ENCODE data around the gene KPTN. TPM values are rescaled to one million over a fixed set of nuclear protein-coding genes. Genes with fewer than 3 reads are reported as not detected.

KPTN gene
- total and polyA plus RNA-seq, 7 donors: 3.8 to 21.5 (median 8.2) TPM

GRCh38 chr19:47481460-47482052 lies 2.5 kb downstream of the KPTN start:
- Histone ChIP-seq H3K4me1 (peaks cover 7% of the 10 kb centered on the region), H3K27ac (no peak overlapping the region), H3K9me3 (no peaks in the 10 kb centered on the region), H3K4me3 (no peak overlapping the region), H3K27me3 (ENCODE audit: insufficient read depth in 3 of 3, low read length in 2 of 3) (no peaks in the 10 kb centered on the region), H3K36me3 (ENCODE audit: insufficient read depth in 1 of 2, low read depth in 1 of 2) (peaks cover 0 to 8% of the 10 kb centered on the region in 2 donors)
- WGBS, 3 donors: 93 to 96% (median 95%) methylated on average over 4 of the region's 4 CpGs
- ATAC-seq (no peak), DNase-seq (no peak)
- intact Hi-C loops (cut with DNase I): loop anchor here in 1 of 2 donors (5.0 kb wide), 1 partner anchor 44 kb away; no protein-coding TSS in a partner anchor
- TF ChIP-seq CTCF (IDR thresholded peaks at IDR 0.05): no peak

DNA sequence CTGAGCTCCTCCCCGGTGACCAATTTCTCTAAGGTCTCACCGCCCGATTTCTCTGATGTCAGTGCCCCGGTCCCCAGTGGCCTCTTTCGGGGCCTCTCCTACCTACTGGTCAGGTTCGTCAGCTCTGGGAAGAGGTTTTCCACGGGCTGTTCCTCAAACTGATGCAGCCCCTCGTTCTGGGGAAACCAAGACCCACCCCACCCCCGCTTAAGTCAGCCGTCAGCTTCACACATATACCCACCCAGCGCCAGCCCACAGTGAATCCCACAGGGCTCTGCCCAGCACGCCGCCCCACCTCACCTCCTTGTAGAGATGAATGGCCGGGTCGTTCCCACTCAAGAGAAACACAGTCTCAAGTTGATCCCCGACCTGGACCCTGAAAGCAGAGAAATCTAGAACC lies 3.4 kb downstream of the KPTN start:
- Histone ChIP-seq H3K4me1 (peaks cover 7% of the 10 kb centered on the region), H3K4me3 (no peak overlapping the region), H3K9me3 (no peaks in the 10 kb centered on the region), H3K36me3 (ENCODE audit: insufficient read depth in 1 of 2, low read depth in 1 of 2) (peaks cover 0 to 5% of the 10 kb centered on the region in 2 donors), H3K27me3 (ENCODE audit: insufficient read depth in 3 of 3, low read length in 2 of 3) (no peaks in the 10 kb centered on the region), H3K27ac (no peak overlapping the region)
- intact Hi-C loops (cut with DNase I): loop anchor here in 1 of 2 donors (5.0 kb wide), 1 partner anchor 43 kb away; no protein-coding TSS in a partner anchor
- 78 to 82% (median 81%) methylated on average over 16 of the region's 16 CpGs for WGBS, 3 donors
- ATAC-seq (no peak), DNase-seq (peak in 1 of 2 donors; percentile 32)
- TF ChIP-seq CTCF (IDR thresholded peaks at IDR 0.05): no peak

GRCh38 chr19:47479701-47480503 lies 4.1 kb downstream of the KPTN start:
- ATAC-seq (no peak), DNase-seq (peak in 1 of 2 donors; percentile 57)
- 15 to 17% (median 16%) methylated on average over 28 to 39 of the region's 39 CpGs for WGBS, 3 donors
- no peaks in the 10 kb centered on the region for H3K27me3 ChIP-seq (ENCODE audit: insufficient read depth in 3 of 3, low read length in 2 of 3)
- no peaks in the 10 kb centered on the region for H3K36me3 ChIP-seq (ENCODE audit: insufficient read depth in 1 of 2, low read depth in 1 of 2)
- H3K27ac ChIP-seq: no peak overlapping the region
- intact Hi-C loops (cut with DNase I): loop anchor here in 1 of 2 donors (5.0 kb wide), 1 partner anchor 43 kb away; no protein-coding TSS in a partner anchor
- TF ChIP-seq CTCF (IDR thresholded peaks at IDR 0.05): no peak
- H3K4me1 ChIP-seq: peaks cover 5% of the 10 kb centered on the region
- peak overlapping the region; percentile 42 for H3K4me3 ChIP-seq
- H3K9me3 ChIP-seq: no peaks in the 10 kb centered on the region

GRCh38 chr19:47476438-47476972 lies 7.5 kb downstream of the KPTN start:
- 86 to 91% (median 90%) methylated on average over 16 to 17 of the region's 17 CpGs for WGBS, 3 donors
- no peaks in the 10 kb centered on the region for H3K36me3 ChIP-seq (ENCODE audit: insufficient read depth in 1 of 2, low read depth in 1 of 2)
- H3K4me1 ChIP-seq: no peaks in the 10 kb centered on the region
- no peak overlapping the region for H3K4me3 ChIP-seq
- TF ChIP-seq CTCF (IDR thresholded peaks at IDR 0.05): no peak
- intact Hi-C loops (cut with DNase I): no loop called here
- H3K27ac ChIP-seq: no peak overlapping the region
- DNase-seq: peak in 1 of 2 donors; percentile 32
- no peak for ATAC-seq
- no peaks in the 10 kb centered on the region for H3K9me3 ChIP-seq
- peaks cover 0 to 18% (median 2%) of the 10 kb centered on the region in 3 donors for H3K27me3 ChIP-seq (ENCODE audit: insufficient read depth in 3 of 3, low read length in 2 of 3)
